ENCODE data around the gene PHLPP1. TPM values are rescaled to one million over a fixed set of nuclear protein-coding genes. Genes with fewer than 3 reads are reported as not detected.

PHLPP1 gene
- total RNA-seq, 1 experiment from 2014 or later = 39.9 TPM

DNA sequence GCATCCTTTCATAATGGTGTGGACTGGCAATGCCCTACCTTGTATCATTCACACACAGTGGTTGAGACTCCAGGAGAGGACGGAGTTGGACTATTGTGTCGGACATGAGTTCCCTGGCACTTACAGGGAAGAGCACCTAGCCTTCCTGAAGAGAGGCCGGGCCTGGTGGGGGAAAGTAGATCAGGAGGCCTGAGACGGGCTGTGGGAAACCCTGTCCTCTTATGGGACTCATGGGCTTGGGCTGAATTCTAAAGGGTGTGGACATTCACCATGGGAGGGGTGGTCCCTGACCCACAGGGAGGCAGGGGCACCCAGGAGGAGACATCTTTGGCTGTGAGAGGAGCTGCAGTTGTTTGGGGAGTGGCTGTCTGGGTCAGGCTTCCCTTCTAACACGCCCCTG is 286.5 kb downstream of the PHLPP1 start:
- Histone ChIP-seq H2BK15ac (ENCODE audit: low read depth, low read length) (no peak overlapping the region), H3K4ac (ENCODE audit: low read depth, low read length) (no peak overlapping the region), H3K9me3 (ENCODE audit: control insufficient read depth, low read depth, low read length) (no peaks in the 10 kb centered on the region), H3K14ac (ENCODE audit: insufficient read depth, low read length) (no peak overlapping the region), H3K56ac (ENCODE audit: insufficient read length, low read depth, low read length) (no peak overlapping the region), H2AK5ac (ENCODE audit: insufficient read length, low read length) (no peak overlapping the region), H4K8ac (replicated peaks; ENCODE audit: insufficient read length, low read depth, low read length) (no peak overlapping the region), H4K5ac (ENCODE audit: insufficient read length, low read depth, low read length) (no peak overlapping the region), H3K9ac (ENCODE audit: extremely low read depth, insufficient read length, low read length) (no peak overlapping the region), H3K23me2 (ENCODE audit: insufficient read length, low read depth, low read length, poor library complexity, severe bottlenecking) (no peaks in the 10 kb centered on the region), H2BK12ac (ENCODE audit: insufficient read length, low read depth, low read length) (no peak overlapping the region), H2BK120ac (ENCODE audit: low read depth, low read length, poor library complexity, severe bottlenecking) (no peak overlapping the region), H2AFZ (ENCODE audit: low read length) (no peak overlapping the region), H3K4me1 (ENCODE audit: insufficient read depth, low read length) (no peaks in the 10 kb centered on the region), H3K27me3 (ENCODE audit: insufficient read depth, low read length) (no peaks in the 10 kb centered on the region), H3K18ac (ENCODE audit: insufficient read length, low read depth, low read length) (no peak overlapping the region), H3K79me2 (ENCODE audit: insufficient read depth, low read length) (no peaks in the 10 kb centered on the region), H2BK5ac (ENCODE audit: insufficient read length, low read length) (no peak overlapping the region), H4K20me1 (ENCODE audit: control insufficient read depth, insufficient read depth, insufficient read length) (no peaks in the 10 kb centered on the region), H3K27ac (ENCODE audit: insufficient read length, low read depth, low read length) (no peak overlapping the region), H3K23ac (ENCODE audit: insufficient read length, low read depth, low read length) (no peak overlapping the region), H3T11ph (ENCODE audit: low read length) (no peak overlapping the region), H2BK20ac (ENCODE audit: low read depth, low read length, poor library complexity, severe bottlenecking) (no peak overlapping the region), H3K79me1 (ENCODE audit: insufficient read depth, low read depth, low read length, poor library complexity, severe bottlenecking) (no peaks in the 10 kb centered on the region), H3K4me2 (ENCODE audit: insufficient read depth, insufficient read length, low read length) (no peak overlapping the region), H4K91ac (ENCODE audit: insufficient read length, low read depth, low read length) (no peak overlapping the region)
- DNase-seq = no peak
- Mint-ChIP-seq H3K4me3 (no peak overlapping the region), H3K27ac (no peak overlapping the region), H3K9me3 (no peaks in the 10 kb centered on the region), H3K36me3 (ENCODE audit: insufficient read depth in 1 of 3, low read depth in 3 of 3) (no peaks in the 10 kb centered on the region; a peak in 1 of 7 replicates), H3K4me1 (peaks cover 0 to 2% of the 10 kb centered on the region in 2 experiments; a peak in 2 of 4 replicates), H3K27me3 (ENCODE audit: low read depth) (peaks cover 2% of the 10 kb centered on the region)
- no CpG with 5 or more reads among the region's 5 CpGs for WGBS (ENCODE audit: extremely low coverage, insufficient read length, low lambda C conversion rate)
- TF ChIP-seq, protein P1, sequence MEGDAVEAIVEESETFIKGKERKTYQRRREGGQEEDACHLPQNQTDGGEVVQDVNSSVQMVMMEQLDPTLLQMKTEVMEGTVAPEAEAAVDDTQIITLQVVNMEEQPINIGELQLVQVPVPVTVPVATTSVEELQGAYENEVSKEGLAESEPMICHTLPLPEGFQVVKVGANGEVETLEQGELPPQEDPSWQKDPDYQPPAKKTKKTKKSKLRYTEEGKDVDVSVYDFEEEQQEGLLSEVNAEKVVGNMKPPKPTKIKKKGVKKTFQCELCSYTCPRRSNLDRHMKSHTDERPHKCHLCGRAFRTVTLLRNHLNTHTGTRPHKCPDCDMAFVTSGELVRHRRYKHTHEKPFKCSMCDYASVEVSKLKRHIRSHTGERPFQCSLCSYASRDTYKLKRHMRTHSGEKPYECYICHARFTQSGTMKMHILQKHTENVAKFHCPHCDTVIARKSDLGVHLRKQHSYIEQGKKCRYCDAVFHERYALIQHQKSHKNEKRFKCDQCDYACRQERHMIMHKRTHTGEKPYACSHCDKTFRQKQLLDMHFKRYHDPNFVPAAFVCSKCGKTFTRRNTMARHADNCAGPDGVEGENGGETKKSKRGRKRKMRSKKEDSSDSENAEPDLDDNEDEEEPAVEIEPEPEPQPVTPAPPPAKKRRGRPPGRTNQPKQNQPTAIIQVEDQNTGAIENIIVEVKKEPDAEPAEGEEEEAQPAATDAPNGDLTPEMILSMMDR (conservative IDR thresholded peaks at IDR 0.05) = no peak

All from H9 (cell line).